CD4-positive, CD25-positive, alpha-beta regulatory T cell (primary cell): ENCODE measurements around the gene ALDH4A1. TPM values are rescaled to one million over a fixed set of nuclear protein-coding genes. Genes with fewer than 3 reads are reported as not detected.
"Not testable (repeated sequence)": the region's sequence is repeated elsewhere in the genome, so short reads cannot be mapped to it uniquely, and the experiment has no call there.

Experiments used
- ATAC-seq, 2 donors: fragments of 150-1000 bp; cut with Tn5 transposase; one replicate each; pipeline ENCODE4 v1.10.0; 2021; ENCODE audit warnings: low read depth in 2 of 2, moderate number of reproducible peaks in 2 of 2, moderate library complexity in 1 of 2
- DNase-seq, 3 donors: peaks; one replicate each; pipeline versions ENCODE4 v3.0.0 to v3.0.0-alpha.2; 2012 to 2022; ENCODE audit warnings: mixed read lengths in 1 of 3
- H3K27ac ChIP-seq: one replicate; pipeline ENCODE4 v1.7.0; 2013; ENCODE audit warnings: mild to moderate bottlenecking, low read length; ENCODE audit not compliant: insufficient read depth, poor library complexity, severe bottlenecking
- H3K27me3 ChIP-seq: one replicate; pipeline ENCODE4 v1.7.0; 2013; ENCODE audit warnings: low read length; ENCODE audit not compliant: control insufficient read depth, insufficient read depth
- H3K36me3 ChIP-seq: one replicate; pipeline ENCODE4 v1.7.0; 2013; ENCODE audit warnings: mild to moderate bottlenecking, low read length, moderate library complexity; ENCODE audit not compliant: control insufficient read depth, insufficient read depth
- H3K4me1 ChIP-seq: 2 replicates; pipeline ENCODE4 v1.7.0; 2013; ENCODE audit warnings: mild to moderate bottlenecking, low read length; ENCODE audit not compliant: insufficient read depth, control insufficient read depth, poor library complexity, severe bottlenecking
- H3K4me3 ChIP-seq: one replicate; pipeline ENCODE4 v1.7.0; 2013; ENCODE audit warnings: low read depth, mild to moderate bottlenecking, low read length, moderate library complexity
- H3K9me3 ChIP-seq, 2 experiments: 1 replicate in 1 of 2; 2 replicates in 1 of 2; pipeline ENCODE4 v1.7.0; 2013; ENCODE audit warnings: low read length in 2 of 2, mild to moderate bottlenecking in 1 of 2, moderate library complexity in 1 of 2; ENCODE audit not compliant: control insufficient read depth in 2 of 2
- H3K27ac Mint-ChIP-seq, 3 donors: one replicate each; pipeline ENCODE4 v1.8.0; 2020 to 2022; ENCODE audit warnings: mild to moderate bottlenecking in 3 of 3, mixed read lengths in 3 of 3, moderate library complexity in 2 of 3
- H3K27me3 Mint-ChIP-seq: one replicate; pipeline ENCODE4 v1.8.0; 2022; ENCODE audit warnings: mild to moderate bottlenecking, mixed read lengths
- H3K36me3 Mint-ChIP-seq: one replicate; pipeline ENCODE4 v1.8.0; 2020; ENCODE audit warnings: mixed read lengths
- H3K4me1 Mint-ChIP-seq, 4 donors: one replicate each; pipeline ENCODE4 v1.8.0; 2020 to 2022; ENCODE audit warnings: mixed read lengths in 4 of 4, mild to moderate bottlenecking in 1 of 4
- H3K4me3 Mint-ChIP-seq, 4 donors: one replicate each; pipeline ENCODE4 v1.8.0; 2020 to 2022; ENCODE audit warnings: mild to moderate bottlenecking in 4 of 4, mixed read lengths in 4 of 4, moderate library complexity in 3 of 4
- H3K9me3 Mint-ChIP-seq, 7 donors: one replicate each; pipeline ENCODE4 v1.8.0; 2020 to 2022; ENCODE audit warnings: mixed read lengths in 7 of 7, mild to moderate bottlenecking in 3 of 7, moderate library complexity in 2 of 7
- polyA plus RNA-seq, 4 donors: library from polyadenylated mRNA; unstranded; fragments of 300-500 nt; fragmentation: Illumina TruSeq; gene quantifications; one replicate each; pipeline ENCODE4 v1.2.3, GENCODE V29; 2021
- total RNA-seq: library from RNA; stranded (reverse); gene quantifications from one replicate; pipeline ENCODE4 v1.2.3, GENCODE V29; 2022

The ALDH4A1 gene
- total and polyA plus RNA-seq, 5 donors from 2014 or later = 1.0 to 2.0 (median 1.4) TPM

DNA sequence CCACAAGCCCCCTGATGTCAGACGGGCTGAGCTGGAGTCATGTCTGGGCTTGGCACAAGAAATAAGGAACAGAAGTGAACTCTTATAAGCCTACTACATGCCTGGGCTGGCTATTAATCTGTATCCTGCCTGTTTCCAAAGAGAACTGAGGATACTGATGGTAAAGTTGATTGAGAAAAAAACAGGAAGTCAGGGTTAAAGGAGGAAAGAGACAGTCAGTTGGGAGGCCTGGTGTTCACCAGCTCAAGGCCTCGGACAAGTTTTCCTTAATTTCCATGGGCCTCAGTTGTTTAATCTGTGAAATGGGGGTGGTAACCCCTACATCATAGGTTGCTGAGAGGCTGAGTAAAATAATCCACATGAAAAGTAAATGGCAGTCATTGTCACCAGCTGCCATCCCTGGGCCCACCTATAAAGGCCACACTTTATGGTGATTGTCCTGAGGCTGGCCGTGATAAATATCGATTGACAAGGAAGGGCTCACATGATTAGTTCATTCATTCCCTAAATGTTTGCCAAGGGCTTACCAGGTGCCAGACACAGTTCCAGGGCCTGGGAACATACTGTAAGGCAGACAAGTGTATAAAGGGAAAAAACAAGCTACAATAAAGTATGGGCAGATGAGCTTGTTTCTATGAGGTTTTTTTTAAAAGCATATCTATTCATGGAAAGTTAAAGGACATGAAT, 2.8 kb downstream of the ALDH4A1 start:
- Mint-ChIP-seq H3K9me3 (no peaks in the 10 kb centered on the region), H3K4me1 (peaks cover 10 to 45% (median 15%) of the 10 kb centered on the region in 4 donors), H3K27me3 (no peaks in the 10 kb centered on the region), H3K4me3 (peak overlapping the region in 1 of 4 donors; percentile 89), H3K36me3 (no peaks in the 10 kb centered on the region), H3K27ac (peak overlapping the region in 1 of 3 donors; percentile 36)
- Histone ChIP-seq H3K9me3 (no peaks in the 10 kb centered on the region), H3K27me3 (no peaks in the 10 kb centered on the region), H3K4me1 (peaks cover 22% of the 10 kb centered on the region), H3K4me3 (no peak overlapping the region), H3K36me3 (no peaks in the 10 kb centered on the region), H3K27ac (no peak overlapping the region)
- ATAC-seq (no peak), DNase-seq (no peak)

DNA sequence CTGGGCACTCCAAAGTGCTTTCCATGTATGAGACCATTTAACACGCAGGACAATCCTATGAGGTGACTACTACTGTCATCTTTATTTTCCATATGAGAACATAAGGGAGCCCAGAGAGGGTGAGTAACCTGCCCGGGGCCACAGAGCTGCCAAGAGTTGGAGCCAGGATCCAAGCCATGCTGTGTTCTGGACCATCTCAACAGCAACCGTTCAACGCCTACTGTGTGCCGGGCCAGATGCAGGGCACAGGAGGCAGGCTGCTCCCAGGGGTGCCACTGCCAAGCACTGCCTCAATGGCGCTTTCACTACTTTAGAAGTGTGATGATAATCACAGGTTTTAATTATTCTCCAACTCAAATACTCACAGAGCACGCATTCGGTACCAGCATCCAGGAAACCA, 3.8 kb downstream of the ALDH4A1 start:
- H3K27ac Mint-ChIP-seq = peak overlapping the region in 1 of 3 donors; percentile 46
- H3K4me1 ChIP-seq = peaks cover 21% of the 10 kb centered on the region
- peaks cover 4 to 39% (median 11%) of the 10 kb centered on the region in 4 donors for H3K4me1 Mint-ChIP-seq
- H3K27ac ChIP-seq = no peak overlapping the region
- no peaks in the 10 kb centered on the region for H3K36me3 ChIP-seq
- ATAC-seq (no peak), DNase-seq (no peak)
- no peak overlapping the region for H3K4me3 Mint-ChIP-seq
- H3K4me3 ChIP-seq = no peak overlapping the region
- no peaks in the 10 kb centered on the region for H3K27me3 ChIP-seq
- no peaks in the 10 kb centered on the region for H3K36me3 Mint-ChIP-seq
- no peaks in the 10 kb centered on the region for H3K27me3 Mint-ChIP-seq
- H3K9me3 Mint-ChIP-seq = no peaks in the 10 kb centered on the region
- no peaks in the 10 kb centered on the region for H3K9me3 ChIP-seq

DNA sequence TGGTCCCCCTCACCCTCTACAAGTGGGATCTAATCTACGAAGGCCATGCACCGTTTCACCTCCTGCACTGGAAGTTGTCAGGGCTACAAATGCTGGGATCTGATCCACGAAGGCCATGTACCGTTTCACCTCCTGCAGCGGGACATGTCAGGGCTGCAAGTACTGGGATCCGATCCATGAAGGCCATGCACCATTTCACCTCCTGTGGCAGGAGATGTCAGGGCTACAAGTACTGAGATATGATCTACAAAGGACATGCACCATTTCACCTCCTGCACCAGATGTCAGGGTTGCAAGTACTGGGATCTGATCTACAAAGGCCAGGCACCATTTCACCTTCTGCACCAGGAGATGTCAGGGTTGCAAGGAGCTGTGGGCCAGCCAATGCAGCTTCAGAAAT, 7.0 kb downstream of the ALDH4A1 start:
- H3K27me3 Mint-ChIP-seq = peaks cover 4% of the 10 kb centered on the region
- H3K4me3 ChIP-seq = no peak overlapping the region
- no peaks in the 10 kb centered on the region for H3K4me1 ChIP-seq
- peaks cover 0 to 11% (median under 1%) of the 10 kb centered on the region in 4 donors for H3K4me1 Mint-ChIP-seq
- no peaks in the 10 kb centered on the region for H3K9me3 Mint-ChIP-seq
- H3K36me3 ChIP-seq = no peaks in the 10 kb centered on the region
- H3K27ac Mint-ChIP-seq = no peak overlapping the region
- no peaks in the 10 kb centered on the region for H3K9me3 ChIP-seq
- no peak for ATAC-seq
- H3K27me3 ChIP-seq = no peaks in the 10 kb centered on the region
- no peaks in the 10 kb centered on the region for H3K36me3 Mint-ChIP-seq
- H3K4me3 Mint-ChIP-seq = no peak overlapping the region
- no peak for DNase-seq
- no peak overlapping the region for H3K27ac ChIP-seq

DNA sequence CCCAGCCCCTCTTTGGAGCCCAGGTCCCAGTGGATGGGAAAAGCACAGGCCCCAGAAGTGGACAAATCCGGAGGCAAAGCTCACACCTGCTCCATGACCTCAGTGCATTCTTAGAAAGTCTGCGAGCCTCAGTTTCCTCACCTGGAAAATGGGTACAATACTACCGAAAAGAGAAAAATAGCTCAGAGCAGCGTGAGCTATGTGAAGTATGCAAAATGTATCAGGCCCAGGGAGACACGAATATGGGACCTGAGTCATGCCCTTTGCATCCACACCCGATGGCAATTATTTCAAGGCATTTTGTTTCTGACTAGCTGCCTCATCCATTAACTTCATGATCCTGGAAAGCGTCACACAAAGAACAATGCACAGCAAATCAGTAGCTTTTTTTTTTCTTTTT, 9.2 kb downstream of the ALDH4A1 start:
- no peak for ATAC-seq
- no peak overlapping the region for H3K4me3 Mint-ChIP-seq
- H3K4me1 Mint-ChIP-seq = no peaks in the 10 kb centered on the region

DNA sequence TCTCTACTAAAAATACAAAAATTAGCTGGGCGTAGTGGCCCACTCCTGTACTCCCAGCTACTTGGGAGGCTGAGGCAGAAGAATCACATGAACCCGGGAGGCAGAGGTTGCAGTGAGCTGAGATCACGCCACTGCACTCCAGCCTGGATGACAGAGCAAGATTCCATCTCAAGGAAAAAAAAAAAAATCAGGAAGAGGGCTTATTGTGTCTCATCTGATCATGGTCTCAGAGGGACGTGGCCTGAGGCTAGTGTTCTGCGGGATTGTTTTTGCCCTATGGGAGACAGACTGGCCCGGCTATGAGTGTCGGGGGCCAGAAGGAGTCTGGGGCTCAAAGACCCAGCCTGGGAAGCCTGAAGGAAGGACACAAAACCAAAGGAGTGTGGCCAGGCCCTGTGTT, 10.5 kb downstream of the ALDH4A1 start:
- H3K27me3 Mint-ChIP-seq, H3K36me3 ChIP-seq, H3K27ac Mint-ChIP-seq, H3K4me3 Mint-ChIP-seq, H3K27me3 ChIP-seq, H3K9me3 Mint-ChIP-seq, H3K4me1 Mint-ChIP-seq, H3K9me3 ChIP-seq, H3K4me3 ChIP-seq, H3K4me1 ChIP-seq, ATAC-seq, H3K27ac ChIP-seq, H3K36me3 Mint-ChIP-seq, DNase-seq: not testable (repeated sequence)

More for the DNA sequence above, 9.2 kb downstream of the ALDH4A1 start:
- no peaks in the 10 kb centered on the region for H3K36me3 Mint-ChIP-seq
- no peaks in the 10 kb centered on the region for H3K36me3 ChIP-seq
- H3K27me3 Mint-ChIP-seq = peaks cover 4% of the 10 kb centered on the region
- H3K27ac ChIP-seq = no peak overlapping the region
- no peak for DNase-seq
- H3K27ac Mint-ChIP-seq = no peak overlapping the region
- no peak overlapping the region for H3K4me3 ChIP-seq
- no peaks in the 10 kb centered on the region for H3K27me3 ChIP-seq
- H3K4me1 ChIP-seq = no peaks in the 10 kb centered on the region
- no peaks in the 10 kb centered on the region for H3K9me3 Mint-ChIP-seq
- no peaks in the 10 kb centered on the region for H3K9me3 ChIP-seq

DNA sequence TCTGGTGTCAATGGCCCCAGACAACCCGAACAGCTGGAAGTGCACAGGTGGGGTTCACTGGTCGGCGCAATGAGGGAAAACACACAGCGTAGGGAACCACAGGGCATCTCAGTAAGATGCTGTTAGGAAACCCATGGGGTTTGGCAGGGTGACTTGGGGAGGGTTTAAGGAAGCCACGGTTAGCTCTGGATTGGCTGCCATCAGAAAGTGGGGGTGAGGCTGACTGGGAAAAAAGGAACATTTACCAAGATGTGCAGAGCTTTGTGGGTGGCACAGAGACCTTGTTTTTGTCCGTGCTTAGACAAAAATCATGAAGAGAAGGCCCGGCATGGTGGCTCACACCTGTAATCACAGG, 11.0 kb downstream of the ALDH4A1 start:
- no peak overlapping the region for H3K4me3 ChIP-seq
- Mint-ChIP-seq H3K27ac (no peak overlapping the region), H3K9me3 (no peaks in the 10 kb centered on the region)

DNA sequence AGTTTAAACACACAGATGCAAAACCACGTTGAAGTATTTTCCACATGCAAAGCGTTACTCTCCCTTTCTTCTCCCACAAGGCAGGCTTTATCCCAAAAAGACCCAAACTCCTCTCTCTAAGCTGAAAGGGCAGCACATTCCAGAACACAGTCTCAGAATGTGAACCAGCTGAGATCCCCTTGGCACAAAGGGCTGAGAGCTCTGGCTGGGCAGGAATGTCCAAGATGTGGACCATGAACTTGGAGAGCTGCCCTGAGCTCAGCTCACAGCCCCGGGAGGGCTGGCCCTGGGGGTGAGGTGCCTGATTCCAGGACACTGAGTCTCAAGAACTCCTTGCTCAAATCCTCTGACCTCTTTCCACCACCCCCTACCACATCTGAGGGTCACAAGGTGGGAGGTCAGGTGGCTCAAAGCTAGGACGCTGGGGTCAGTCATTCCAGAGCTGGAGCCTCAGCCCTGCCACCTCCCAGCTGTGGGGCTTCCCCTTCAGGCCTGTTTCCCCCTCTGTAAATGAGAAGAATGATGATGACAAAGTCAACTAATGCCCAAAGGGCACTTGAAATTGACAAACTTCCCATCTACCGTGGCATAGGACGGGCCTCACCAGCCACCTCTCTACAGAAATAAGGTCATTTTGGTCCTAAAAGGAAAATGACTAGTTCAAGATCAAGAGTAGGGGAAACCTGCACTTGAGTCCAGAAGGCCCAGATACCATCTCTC, 11.5 kb downstream of the ALDH4A1 start:
- Histone ChIP-seq H3K9me3 (no peaks in the 10 kb centered on the region), H3K27ac (no peak overlapping the region), H3K4me1 (no peaks in the 10 kb centered on the region), H3K4me3 (no peak overlapping the region), H3K36me3 (no peaks in the 10 kb centered on the region), H3K27me3 (no peaks in the 10 kb centered on the region)
- ATAC-seq = no peak
- Mint-ChIP-seq H3K36me3 (no peaks in the 10 kb centered on the region), H3K27me3 (peaks cover 4% of the 10 kb centered on the region), H3K9me3 (no peaks in the 10 kb centered on the region), H3K27ac (no peak overlapping the region), H3K4me3 (peak overlapping the region in 1 of 4 donors; percentile 65), H3K4me1 (no peaks in the 10 kb centered on the region)
- DNase-seq = no peak

More for the DNA sequence above, 11.0 kb downstream of the ALDH4A1 start:
- H3K4me1 ChIP-seq = no peaks in the 10 kb centered on the region
- Mint-ChIP-seq H3K27me3 (peaks cover 4% of the 10 kb centered on the region), H3K4me3 (peak overlapping the region in 1 of 4 donors; percentile 65), H3K4me1 (no peaks in the 10 kb centered on the region), H3K36me3 (no peaks in the 10 kb centered on the region)
- H3K27ac ChIP-seq = no peak overlapping the region
- no peak for DNase-seq
- H3K9me3 ChIP-seq = no peaks in the 10 kb centered on the region
- no peaks in the 10 kb centered on the region for H3K27me3 ChIP-seq
- H3K36me3 ChIP-seq = no peaks in the 10 kb centered on the region
- no peak for ATAC-seq

DNA sequence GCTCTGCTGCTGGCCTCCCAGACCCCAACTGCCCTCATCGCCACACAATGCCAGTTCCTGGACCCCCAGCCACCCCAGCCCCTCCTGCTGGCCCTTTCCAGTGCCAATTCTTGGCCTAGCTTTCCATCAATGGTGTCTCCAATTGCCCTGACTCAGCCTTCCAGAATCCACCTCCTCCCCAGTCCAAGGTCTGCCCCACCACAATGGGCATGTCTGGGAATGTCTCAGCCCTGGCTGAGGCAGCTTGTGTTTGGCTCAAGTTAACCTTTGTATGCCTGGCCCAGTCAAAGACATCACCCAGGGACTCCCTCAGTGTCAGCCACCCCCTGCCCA, 16.4 kb downstream of the ALDH4A1 start:
- H3K9me3 Mint-ChIP-seq = no peaks in the 10 kb centered on the region
- no peaks in the 10 kb centered on the region for H3K27me3 Mint-ChIP-seq
- Histone ChIP-seq H3K27ac (no peak overlapping the region), H3K9me3 (no peaks in the 10 kb centered on the region), H3K4me3 (no peak overlapping the region), H3K27me3 (no peaks in the 10 kb centered on the region), H3K4me1 (no peaks in the 10 kb centered on the region), H3K36me3 (no peaks in the 10 kb centered on the region)
- peaks cover 0 to 5% (median 0%) of the 10 kb centered on the region in 4 donors for H3K4me1 Mint-ChIP-seq
- no peak overlapping the region for H3K27ac Mint-ChIP-seq
- no peak for DNase-seq
- peaks cover 3% of the 10 kb centered on the region for H3K36me3 Mint-ChIP-seq
- no peak overlapping the region for H3K4me3 Mint-ChIP-seq
- no peak for ATAC-seq
